Activated T-cell treated with anti-CD3 and anti-CD28 coated beads, Interleukin-2, amount 50 U/mL, for 4 hours (primary cell): ENCODE data around the gene IFNA14. TPM values are rescaled to one million over a fixed set of nuclear protein-coding genes. Genes with fewer than 3 reads are reported as not detected.
A peak's percentile ranks its signal among the peaks of the same experiment; 100 is the strongest.

Experiments used
- ATAC-seq, 2 donors: fragments of 200-7000 bp; cut with Tn5 transposase; one replicate each; pipeline ENCODE4 v1.10.0; 2021
- DNase-seq: peaks from one replicate; pipeline ENCODE4 v3.0.0-alpha.2; 2020
- H3K27me3 Mint-ChIP-seq: one replicate; pipeline ENCODE4 v1.8.0; 2021; ENCODE audit warnings: low read depth, mixed read lengths
- H3K36me3 Mint-ChIP-seq: one replicate; pipeline ENCODE4 v1.8.0; 2022; ENCODE audit warnings: mixed read lengths; ENCODE audit not compliant: insufficient read depth
- H3K4me1 Mint-ChIP-seq: one replicate; pipeline ENCODE4 v1.8.0; 2021; ENCODE audit warnings: low read depth, mixed read lengths
- H3K4me3 Mint-ChIP-seq: one replicate; pipeline ENCODE4 v1.8.0; 2021; ENCODE audit warnings: mild to moderate bottlenecking, moderate library complexity, mixed read lengths
- H3K9me3 Mint-ChIP-seq: one replicate; pipeline ENCODE4 v1.8.0; 2021; ENCODE audit warnings: mixed read lengths
- total RNA-seq, 3 donors: library from RNA; stranded (reverse); gene quantifications; one replicate each; pipeline ENCODE4 v1.2.1, GENCODE V29; 2021

Gene IFNA14
- not detected for total RNA-seq

- Mint-ChIP-seq H3K9me3 (no peaks in the 10 kb centered on the region), H3K27me3 (peaks cover 6% of the 10 kb centered on the region), H3K4me1 (peaks cover 9% of the 10 kb centered on the region), H3K4me3 (no peak within 1 kb of the TSS), H3K36me3 (no peaks in the 10 kb centered on the region)
- ATAC-seq (no peak), DNase-seq (no peak)
Measured at GRCh38 chr9:21239911-21240310, at the start of gene IFNA14. IFNA14 (minus strand) TSS chr9:21240005; CDS start chr9:21239935, 70 bp downstream.

- ATAC-seq, result no peak
- H3K4me3 Mint-ChIP-seq, result no peak overlapping the region
- H3K9me3 Mint-ChIP-seq, result no peaks in the 10 kb centered on the region
- no peaks in the 10 kb centered on the region for H3K4me1 Mint-ChIP-seq
- no peak for DNase-seq
- no peaks in the 10 kb centered on the region for H3K36me3 Mint-ChIP-seq
- H3K27me3 Mint-ChIP-seq, result peaks cover 26% of the 10 kb centered on the region
Measured at GRCh38 chr9:21287280-21287679, 47.5 kb upstream of the IFNA14 start.

DNA sequence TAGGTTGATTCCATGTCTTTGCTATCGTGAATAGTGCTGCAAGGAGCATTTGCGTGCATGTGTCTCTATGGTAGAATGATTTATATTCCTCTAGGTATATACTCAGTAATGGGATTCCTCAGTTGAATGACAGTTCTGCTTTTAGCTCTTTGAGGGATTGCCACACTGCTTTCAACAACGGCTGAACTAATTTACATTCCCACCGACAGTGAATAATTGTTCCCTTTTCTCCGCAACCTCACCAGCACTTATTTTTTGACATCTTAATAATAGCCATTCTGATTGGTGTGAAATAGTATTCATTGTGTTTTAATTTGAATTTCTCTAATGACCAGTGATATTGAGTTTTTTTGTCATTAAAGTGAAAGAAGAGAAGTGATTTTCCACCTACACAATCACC, 46.9 kb upstream of the IFNA14 start:
- DNase-seq, result no peak
- Mint-ChIP-seq H3K4me3 (no peak overlapping the region), H3K36me3 (no peaks in the 10 kb centered on the region), H3K9me3 (no peaks in the 10 kb centered on the region), H3K27me3 (peaks cover 23% of the 10 kb centered on the region), H3K4me1 (no peaks in the 10 kb centered on the region)
- ATAC-seq, result no peak

GRCh38 chr9:21286099-21286498, 46.3 kb upstream of the IFNA14 start:
- Mint-ChIP-seq H3K9me3 (no peaks in the 10 kb centered on the region), H3K4me3 (no peak overlapping the region), H3K36me3 (no peaks in the 10 kb centered on the region), H3K27me3 (peaks cover 24% of the 10 kb centered on the region), H3K4me1 (no peaks in the 10 kb centered on the region)
- no peak for ATAC-seq
- no peak for DNase-seq

GRCh38 chr9:21281275-21281674, 41.5 kb upstream of the IFNA14 start:
- Mint-ChIP-seq H3K4me1 (no peaks in the 10 kb centered on the region), H3K36me3 (no peaks in the 10 kb centered on the region), H3K9me3 (no peaks in the 10 kb centered on the region), H3K27me3 (peaks cover 26% of the 10 kb centered on the region), H3K4me3 (no peak overlapping the region)
- ATAC-seq (no peak), DNase-seq (no peak)

DNA sequence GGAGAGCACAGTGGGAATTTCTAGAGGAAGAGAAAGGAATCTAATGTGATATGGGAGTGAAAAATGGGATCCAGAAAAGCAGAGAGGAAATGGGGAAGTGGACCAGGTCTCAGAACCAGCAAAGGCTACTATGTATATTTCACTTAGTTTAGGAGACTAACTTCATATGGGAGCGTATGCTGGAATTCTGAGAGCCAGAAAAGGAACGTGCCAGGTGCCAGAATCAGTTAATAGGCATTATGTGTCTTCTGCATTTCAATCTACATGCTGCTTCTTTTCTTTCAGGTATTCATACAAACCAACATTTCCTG, 28.5 kb upstream of the IFNA14 start:
- no peaks in the 10 kb centered on the region for H3K36me3 Mint-ChIP-seq
- no peak overlapping the region for H3K4me3 Mint-ChIP-seq
- H3K27me3 Mint-ChIP-seq, result peaks cover 14% of the 10 kb centered on the region
- H3K9me3 Mint-ChIP-seq, result peaks cover 4% of the 10 kb centered on the region
- no peaks in the 10 kb centered on the region for H3K4me1 Mint-ChIP-seq
- DNase-seq, result no peak
- no peak for ATAC-seq

DNA sequence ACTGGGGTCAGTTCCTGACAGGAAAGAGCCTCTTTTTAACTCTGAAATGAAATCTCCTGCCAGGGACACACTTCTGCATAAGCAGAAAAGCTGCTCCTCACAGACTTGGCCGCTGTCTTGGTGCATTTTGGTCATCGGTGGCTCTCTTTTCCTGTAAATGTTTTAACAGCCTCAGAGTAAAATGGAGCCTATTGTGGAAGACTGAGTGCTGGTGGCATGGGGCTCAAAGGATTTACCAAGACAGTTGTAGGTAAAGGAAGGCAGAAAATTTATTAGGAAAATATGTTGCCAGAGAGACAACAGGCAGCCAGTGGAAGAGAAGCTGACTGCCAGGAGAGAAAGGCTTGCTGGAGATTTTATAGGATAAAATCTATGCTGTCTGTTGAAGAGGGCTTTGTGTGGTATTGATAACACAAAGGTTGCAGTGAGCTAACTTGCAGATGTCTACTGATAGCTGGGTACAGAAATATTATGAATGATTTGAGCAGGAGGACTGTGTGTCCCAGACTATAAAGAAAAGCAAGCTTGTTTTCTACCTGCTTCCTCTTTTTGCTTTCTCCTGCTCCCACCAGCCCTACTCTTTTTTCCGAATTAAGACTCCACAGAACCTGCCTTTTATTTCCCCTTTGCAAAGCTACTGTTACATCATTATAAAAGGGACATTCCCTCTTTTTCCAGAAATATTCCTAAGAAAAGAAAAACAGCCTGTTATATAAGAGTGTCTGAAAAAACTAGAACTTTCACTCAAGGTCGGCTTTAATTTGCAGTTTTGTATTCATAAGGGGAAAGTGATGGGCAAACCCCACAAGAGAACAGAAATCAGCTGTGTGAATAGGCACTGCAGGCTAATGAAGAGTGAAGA, 27.9 kb upstream of the IFNA14 start:
- H3K27me3 Mint-ChIP-seq, result peaks cover 10% of the 10 kb centered on the region
- ATAC-seq, result no peak
- no peak overlapping the region for H3K4me3 Mint-ChIP-seq
- H3K4me1 Mint-ChIP-seq, result no peaks in the 10 kb centered on the region
- DNase-seq, result no peak
- H3K9me3 Mint-ChIP-seq, result peaks cover 4% of the 10 kb centered on the region
- no peaks in the 10 kb centered on the region for H3K36me3 Mint-ChIP-seq

DNA sequence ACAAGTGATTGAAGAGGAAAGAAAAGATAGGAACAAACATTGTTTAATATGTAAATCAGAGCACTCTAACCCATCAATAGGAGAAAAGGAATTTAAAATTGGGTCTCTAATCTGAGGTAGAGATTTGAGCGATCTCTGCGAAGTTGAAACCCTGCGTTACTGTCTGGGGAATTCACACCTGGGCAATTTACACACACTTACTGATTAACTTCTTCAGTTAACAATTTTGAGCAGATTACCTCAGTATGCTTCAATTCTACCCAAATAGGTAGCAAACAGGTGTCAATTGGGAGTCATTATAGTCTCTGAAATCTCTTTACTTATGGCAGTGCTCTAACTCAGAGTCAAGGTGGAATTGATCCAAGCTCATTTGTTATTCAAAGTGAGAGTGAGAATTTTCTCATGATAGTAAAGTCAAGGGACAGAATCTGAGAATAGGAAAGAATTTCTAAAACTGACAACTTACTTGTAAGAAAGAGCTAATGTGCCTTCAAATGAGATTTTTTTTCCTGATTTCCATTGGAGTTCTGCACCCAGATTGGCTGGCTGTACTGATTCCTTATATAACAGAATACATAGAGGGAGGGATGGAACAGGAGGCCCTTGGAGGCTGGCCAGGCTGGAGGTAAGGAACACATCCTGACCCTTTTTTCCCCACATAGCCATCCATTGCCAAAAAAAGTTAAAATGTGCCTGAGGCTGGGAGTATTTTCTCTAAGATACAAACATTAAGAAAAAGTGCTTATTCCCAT, 27.1 kb upstream of the IFNA14 start:
- H3K4me1 Mint-ChIP-seq, result no peaks in the 10 kb centered on the region
- no peak overlapping the region for H3K4me3 Mint-ChIP-seq
- DNase-seq, result no peak
- H3K27me3 Mint-ChIP-seq, result peaks cover 5% of the 10 kb centered on the region
- no peak for ATAC-seq
- H3K9me3 Mint-ChIP-seq, result peaks cover 4% of the 10 kb centered on the region
- no peaks in the 10 kb centered on the region for H3K36me3 Mint-ChIP-seq

GRCh38 chr9:21265421-21266189, 25.8 kb upstream of the IFNA14 start:
- H3K4me1 Mint-ChIP-seq, result no peaks in the 10 kb centered on the region
- no peaks in the 10 kb centered on the region for H3K9me3 Mint-ChIP-seq
- H3K4me3 Mint-ChIP-seq, result no peak overlapping the region
- no peak for ATAC-seq
- no peak for DNase-seq
- H3K27me3 Mint-ChIP-seq, result no peaks in the 10 kb centered on the region
- no peaks in the 10 kb centered on the region for H3K36me3 Mint-ChIP-seq

DNA sequence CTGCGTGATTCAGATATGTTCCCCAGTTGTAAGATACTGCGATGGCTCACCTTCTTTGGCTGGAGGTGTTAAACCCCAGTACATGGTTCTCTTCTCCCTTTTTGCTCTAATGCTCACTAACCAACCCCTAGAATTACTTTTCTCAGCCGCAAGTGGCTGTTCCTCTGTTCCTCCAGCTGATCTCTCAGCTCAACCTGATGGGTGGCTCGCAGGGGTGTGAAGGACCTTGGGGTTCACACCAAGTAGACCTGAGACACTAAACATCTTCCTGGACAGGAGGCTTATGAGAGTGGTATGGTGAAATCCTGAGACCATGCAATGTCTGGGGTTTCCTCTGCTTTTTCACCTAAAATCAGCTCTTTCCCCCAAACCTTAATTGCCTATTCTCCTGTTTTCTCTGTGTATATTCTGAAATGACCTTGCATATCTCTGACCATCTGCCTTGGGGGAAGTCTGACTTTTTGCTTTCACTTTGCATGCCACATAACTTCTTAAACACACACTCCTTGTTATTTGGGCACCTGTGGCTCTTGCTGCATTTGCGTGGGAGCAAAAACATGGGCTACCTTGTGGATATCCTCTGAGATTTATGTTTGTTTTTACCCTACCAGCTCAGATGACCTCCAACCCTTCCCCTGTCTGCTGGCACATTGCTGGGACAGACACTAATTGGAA, 15.9 kb upstream of the IFNA14 start:
- no peaks in the 10 kb centered on the region for H3K36me3 Mint-ChIP-seq
- no peaks in the 10 kb centered on the region for H3K9me3 Mint-ChIP-seq
- ATAC-seq, result no peak
- no peak for DNase-seq
- H3K4me1 Mint-ChIP-seq, result peaks cover 4% of the 10 kb centered on the region
- no peak overlapping the region for H3K4me3 Mint-ChIP-seq
- peaks cover 22% of the 10 kb centered on the region for H3K27me3 Mint-ChIP-seq

GRCh38 chr9:21252721-21253547, 13.1 kb upstream of the IFNA14 start:
- Mint-ChIP-seq H3K4me3 (no peak overlapping the region), H3K9me3 (no peaks in the 10 kb centered on the region), H3K4me1 (peaks cover 4% of the 10 kb centered on the region), H3K27me3 (peaks cover 30% of the 10 kb centered on the region), H3K36me3 (no peaks in the 10 kb centered on the region)
- ATAC-seq (peak in 1 of 2 donors; percentile 35), DNase-seq (no peak)

- no peaks in the 10 kb centered on the region for H3K9me3 Mint-ChIP-seq
- no peaks in the 10 kb centered on the region for H3K36me3 Mint-ChIP-seq
- no peak overlapping the region for H3K4me3 Mint-ChIP-seq
- peaks cover 24% of the 10 kb centered on the region for H3K27me3 Mint-ChIP-seq
- ATAC-seq, result no peak
- DNase-seq, result no peak
- peaks cover 4% of the 10 kb centered on the region for H3K4me1 Mint-ChIP-seq
Measured at GRCh38 chr9:21251638-21252037, 11.8 kb upstream of the IFNA14 start.

GRCh38 chr9:21251190-21251589, 11.4 kb upstream of the IFNA14 start:
- Mint-ChIP-seq H3K4me1 (peaks cover 4% of the 10 kb centered on the region), H3K36me3 (no peaks in the 10 kb centered on the region), H3K9me3 (no peaks in the 10 kb centered on the region), H3K27me3 (peaks cover 21% of the 10 kb centered on the region), H3K4me3 (no peak overlapping the region)
- ATAC-seq (no peak), DNase-seq (no peak)
